HEK293 (cell line): ENCODE measurements around the gene SLC37A2.

Experiments used
- CTCF ChIA-PET: fragments of 350-600 bp; formaldehyde crosslinking; extraction: SDS; loops from one replicate; lab custom pipeline; 2021; ENCODE audit warnings: antibody characterized with exemption; lab: Yijun Ruan, JAX
- POLR2A ChIA-PET: fragments of 300-600 bp; formaldehyde crosslinking; extraction: SDS; loops from one replicate; lab custom pipeline; 2020; ENCODE audit warnings: antibody characterized with exemption, inconsistent platforms; lab: Yijun Ruan, JAX
- H3K27ac ChIP-seq: fragments of 200-500 bp; sonication (Bioruptor generic); 2 replicates; pipeline ENCODE4 v1.5.1; 2014; ENCODE audit warnings: low read depth, low read length, control low read depth, inconsistent platforms; ENCODE audit errors: extremely low read depth
- H3K36me3 ChIP-seq, 2 experiments: fragments of 200-500 bp in 1 of 2; sonication (Bioruptor generic) in 1 of 2; 1 replicate in 1 of 2; 2 replicates in 1 of 2; pipeline ENCODE4 v1.5.1; 2014 to 2017; ENCODE audit warnings: inconsistent platforms in 2 of 2, low read length in 2 of 2; ENCODE audit not compliant: control insufficient read depth in 2 of 2, insufficient read depth in 1 of 2
- H3K4me1 ChIP-seq: fragments of 200-500 bp; sonication (Bioruptor generic); 2 replicates; pipeline ENCODE4 v1.5.1; 2014; ENCODE audit warnings: mild to moderate bottlenecking, low read length, inconsistent platforms; ENCODE audit not compliant: control insufficient read depth, insufficient read depth
- H3K4me3 ChIP-seq: 2 replicates; pipeline ENCODE4 v1.5.1; 2011; ENCODE audit warnings: low read depth, mild to moderate bottlenecking, control low read depth, low read length, moderate library complexity
- H3K9me3 ChIP-seq: fragments of 200-500 bp; sonication (Bioruptor generic); 2 replicates; pipeline ENCODE4 v1.5.1; 2014; ENCODE audit warnings: low read depth, low read length, inconsistent platforms; ENCODE audit not compliant: control insufficient read depth, insufficient read depth
- KLF8 ChIP-seq: fragments of 450-650 bp; formaldehyde crosslinking; IDR thresholded peaks from 2 replicates; pipeline ENCODE4 v1.5.1; 2016; ENCODE audit warnings: missing biosample characterization, missing genetic modification characterization
- PRDM2 ChIP-seq: fragments of 450-650 bp; formaldehyde crosslinking; IDR thresholded peaks from 2 replicates; pipeline ENCODE4 v1.5.1; 2016; ENCODE audit warnings: missing biosample characterization, missing genetic modification characterization, borderline replicate concordance
- TSHZ1 ChIP-seq: fragments of 450-650 bp; formaldehyde crosslinking; IDR thresholded peaks from 2 replicates; pipeline ENCODE4 v1.5.1; 2016; ENCODE audit warnings: missing biosample characterization, missing genetic modification characterization, borderline replicate concordance
- ZFHX2 ChIP-seq: fragments of 450-650 bp; formaldehyde crosslinking; conservative IDR thresholded peaks from 2 replicates; pipeline ENCODE4 v1.5.1; 2016; ENCODE audit warnings: missing biosample characterization, missing genetic modification characterization
- ZNF169 ChIP-seq: fragments of 450-650 bp; formaldehyde crosslinking; IDR thresholded peaks from 2 replicates; pipeline ENCODE4 v1.5.1; 2016; ENCODE audit warnings: missing biosample characterization, missing genetic modification characterization
- ZNF2 ChIP-seq: fragments of 450-650 bp; formaldehyde crosslinking; IDR thresholded peaks from 2 replicates; pipeline ENCODE4 v1.5.1; 2016; ENCODE audit warnings: missing biosample characterization, missing genetic modification characterization
- ZNF350 ChIP-seq: fragments of 450-650 bp; formaldehyde crosslinking; IDR thresholded peaks from 2 replicates; pipeline ENCODE4 v1.5.0; 2017; ENCODE audit warnings: missing biosample characterization, mild to moderate bottlenecking, missing genetic modification characterization
- ZNF362 ChIP-seq: fragments of 450-650 bp; formaldehyde crosslinking; IDR thresholded peaks from 2 replicates; pipeline ENCODE4 v1.5.1; 2016; ENCODE audit warnings: missing biosample characterization, missing genetic modification characterization
- ZNF394 ChIP-seq: fragments of 450-650 bp; formaldehyde crosslinking; IDR thresholded peaks from 2 replicates; pipeline ENCODE4 v1.5.1; 2016; ENCODE audit warnings: missing biosample characterization, missing genetic modification characterization, mild to moderate bottlenecking, moderate library complexity, borderline replicate concordance
- ZNF416 ChIP-seq: fragments of 450-650 bp; formaldehyde crosslinking; IDR thresholded peaks from 2 replicates; pipeline ENCODE4 v1.5.1; 2016; ENCODE audit warnings: missing biosample characterization, missing genetic modification characterization
- ZNF530 ChIP-seq: fragments of 450-650 bp; formaldehyde crosslinking; IDR thresholded peaks from 2 replicates; pipeline ENCODE4 v1.5.1; 2016; ENCODE audit warnings: low read depth, missing biosample characterization, missing genetic modification characterization
- ZNF571 ChIP-seq: fragments of 450-650 bp; formaldehyde crosslinking; IDR thresholded peaks from 2 replicates; pipeline ENCODE4 v1.5.0; 2017; ENCODE audit warnings: missing biosample characterization, missing genetic modification characterization
- ZNF623 ChIP-seq: fragments of 450-650 bp; formaldehyde crosslinking; IDR thresholded peaks from 2 replicates; pipeline ENCODE4 v1.5.1; 2016; ENCODE audit warnings: missing biosample characterization, missing genetic modification characterization
- ZNF664 ChIP-seq: fragments of 450-650 bp; formaldehyde crosslinking; IDR thresholded peaks from 2 replicates; pipeline ENCODE4 v1.5.1; 2016; ENCODE audit warnings: missing biosample characterization, missing genetic modification characterization
- ZNF701 ChIP-seq: fragments of 450-650 bp; formaldehyde crosslinking; IDR thresholded peaks from 2 replicates; pipeline ENCODE4 v1.5.1; 2016; ENCODE audit warnings: missing biosample characterization, missing genetic modification characterization
- TF ChIP-seq, protein P1 (sequence below): fragments of 450-650 bp; formaldehyde crosslinking; IDR thresholded peaks from 2 replicates; pipeline ENCODE4 v1.5.1; 2016; ENCODE audit warnings: missing biosample characterization, missing genetic modification characterization
- TF ChIP-seq, protein P2 (sequence below): fragments of 450-650 bp; formaldehyde crosslinking; IDR thresholded peaks from 2 replicates; pipeline ENCODE4 v1.5.1; 2016; ENCODE audit warnings: missing biosample characterization, missing genetic modification characterization
- TF ChIP-seq, protein P3 (sequence below): fragments of 450-650 bp; formaldehyde crosslinking; IDR thresholded peaks from 2 replicates; pipeline ENCODE4 v1.5.1; 2016; ENCODE audit warnings: missing biosample characterization, missing genetic modification characterization

The SLC37A2 gene

GRCh38 chr11:125093502-125093901 lies 30.4 kb downstream of the SLC37A2 start (continued):
- no peak for TF ChIP-seq PRDM2 (tag by site-specific recombination)
- TF ChIP-seq TSHZ1 (tag by site-specific recombination): no peak

GRCh38 chr11:125094731-125095130 lies 31.6 kb downstream of the SLC37A2 start:
- Histone ChIP-seq H3K36me3 (peaks cover 0 to 32% of the 10 kb centered on the region in 2 experiments; a peak in 2 of 3 replicates), H3K9me3 (no peaks in the 10 kb centered on the region), H3K4me1 (no peaks in the 10 kb centered on the region), H3K27ac (no peak overlapping the region), H3K4me3 (no peak overlapping the region)
- ChIA-PET POLR2A (interaction anchor here (1.7 kb wide), 1 partner anchor 16 kb away, joined by 5 read pairs; the partner anchor contains the start of gene TMEM218), CTCF (interaction anchor here (0.7 to 2.9 kb wide), 3 partner anchors 251 to 334 kb away, joined by 4 to 6 read pairs (median 5); no protein-coding TSS in a partner anchor)
- TF ChIP-seq, protein P1, sequence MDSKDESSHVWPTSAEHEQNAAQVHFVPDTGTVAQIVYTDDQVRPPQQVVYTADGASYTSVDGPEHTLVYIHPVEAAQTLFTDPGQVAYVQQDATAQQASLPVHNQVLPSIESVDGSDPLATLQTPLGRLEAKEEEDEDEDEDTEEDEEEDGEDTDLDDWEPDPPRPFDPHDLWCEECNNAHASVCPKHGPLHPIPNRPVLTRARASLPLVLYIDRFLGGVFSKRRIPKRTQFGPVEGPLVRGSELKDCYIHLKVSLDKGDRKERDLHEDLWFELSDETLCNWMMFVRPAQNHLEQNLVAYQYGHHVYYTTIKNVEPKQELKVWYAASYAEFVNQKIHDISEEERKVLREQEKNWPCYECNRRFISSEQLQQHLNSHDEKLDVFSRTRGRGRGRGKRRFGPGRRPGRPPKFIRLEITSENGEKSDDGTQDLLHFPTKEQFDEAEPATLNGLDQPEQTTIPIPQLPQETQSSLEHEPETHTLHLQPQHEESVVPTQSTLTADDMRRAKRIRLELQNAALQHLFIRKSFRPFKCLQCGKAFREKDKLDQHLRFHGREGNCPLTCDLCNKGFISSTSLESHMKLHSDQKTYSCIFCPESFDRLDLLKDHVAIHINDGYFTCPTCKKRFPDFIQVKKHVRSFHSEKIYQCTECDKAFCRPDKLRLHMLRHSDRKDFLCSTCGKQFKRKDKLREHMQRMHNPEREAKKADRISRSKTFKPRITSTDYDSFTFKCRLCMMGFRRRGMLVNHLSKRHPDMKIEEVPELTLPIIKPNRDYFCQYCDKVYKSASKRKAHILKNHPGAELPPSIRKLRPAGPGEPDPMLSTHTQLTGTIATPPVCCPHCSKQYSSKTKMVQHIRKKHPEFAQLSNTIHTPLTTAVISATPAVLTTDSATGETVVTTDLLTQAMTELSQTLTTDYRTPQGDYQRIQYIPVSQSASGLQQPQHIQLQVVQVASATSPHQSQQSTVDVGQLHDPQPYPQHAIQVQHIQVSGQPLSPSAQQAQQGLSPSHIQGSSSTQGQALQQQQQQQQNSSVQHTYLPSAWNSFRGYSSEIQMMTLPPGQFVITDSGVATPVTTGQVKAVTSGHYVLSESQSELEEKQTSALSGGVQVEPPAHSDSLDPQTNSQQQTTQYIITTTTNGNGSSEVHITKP (tag by site-specific recombination): no peak
- TF ChIP-seq ZNF416: no peak
- TF ChIP-seq ZNF530 (tag by site-specific recombination): no peak
- no peak for TF ChIP-seq ZNF350 (tag by site-specific recombination)
- no peak for TF ChIP-seq ZNF623
- TF ChIP-seq ZNF169: no peak
- TF ChIP-seq, protein P2, sequence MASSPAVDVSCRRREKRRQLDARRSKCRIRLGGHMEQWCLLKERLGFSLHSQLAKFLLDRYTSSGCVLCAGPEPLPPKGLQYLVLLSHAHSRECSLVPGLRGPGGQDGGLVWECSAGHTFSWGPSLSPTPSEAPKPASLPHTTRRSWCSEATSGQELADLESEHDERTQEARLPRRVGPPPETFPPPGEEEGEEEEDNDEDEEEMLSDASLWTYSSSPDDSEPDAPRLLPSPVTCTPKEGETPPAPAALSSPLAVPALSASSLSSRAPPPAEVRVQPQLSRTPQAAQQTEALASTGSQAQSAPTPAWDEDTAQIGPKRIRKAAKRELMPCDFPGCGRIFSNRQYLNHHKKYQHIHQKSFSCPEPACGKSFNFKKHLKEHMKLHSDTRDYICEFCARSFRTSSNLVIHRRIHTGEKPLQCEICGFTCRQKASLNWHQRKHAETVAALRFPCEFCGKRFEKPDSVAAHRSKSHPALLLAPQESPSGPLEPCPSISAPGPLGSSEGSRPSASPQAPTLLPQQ (tag by site-specific recombination): no peak
- no peak for TF ChIP-seq KLF8
- no peak for TF ChIP-seq ZNF664 (tag by site-specific recombination)
- no peak for TF ChIP-seq ZFHX2 (tag by site-specific recombination)
- TF ChIP-seq ZNF362 (tag by site-specific recombination): no peak
- TF ChIP-seq ZNF571 (tag by site-specific recombination): no peak
- no peak for TF ChIP-seq ZNF701 (tag by site-specific recombination)
- TF ChIP-seq ZNF394 (tag by site-specific recombination): no peak
- TF ChIP-seq ZNF2 (tag by site-specific recombination): no peak
- TF ChIP-seq, protein P3, sequence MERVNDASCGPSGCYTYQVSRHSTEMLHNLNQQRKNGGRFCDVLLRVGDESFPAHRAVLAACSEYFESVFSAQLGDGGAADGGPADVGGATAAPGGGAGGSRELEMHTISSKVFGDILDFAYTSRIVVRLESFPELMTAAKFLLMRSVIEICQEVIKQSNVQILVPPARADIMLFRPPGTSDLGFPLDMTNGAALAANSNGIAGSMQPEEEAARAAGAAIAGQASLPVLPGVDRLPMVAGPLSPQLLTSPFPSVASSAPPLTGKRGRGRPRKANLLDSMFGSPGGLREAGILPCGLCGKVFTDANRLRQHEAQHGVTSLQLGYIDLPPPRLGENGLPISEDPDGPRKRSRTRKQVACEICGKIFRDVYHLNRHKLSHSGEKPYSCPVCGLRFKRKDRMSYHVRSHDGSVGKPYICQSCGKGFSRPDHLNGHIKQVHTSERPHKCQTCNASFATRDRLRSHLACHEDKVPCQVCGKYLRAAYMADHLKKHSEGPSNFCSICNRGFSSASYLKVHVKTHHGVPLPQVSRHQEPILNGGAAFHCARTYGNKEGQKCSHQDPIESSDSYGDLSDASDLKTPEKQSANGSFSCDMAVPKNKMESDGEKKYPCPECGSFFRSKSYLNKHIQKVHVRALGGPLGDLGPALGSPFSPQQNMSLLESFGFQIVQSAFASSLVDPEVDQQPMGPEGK (tag by site-specific recombination): no peak
